HG02870 (cell line): ENCODE data around the gene SHH.
"Not testable (repeated sequence)": the region's sequence is repeated elsewhere in the genome, so short reads cannot be mapped to it uniquely, and the experiment has no call there.

Source experiments
- ATAC-seq: cut with Tn5 transposase; IDR thresholded peaks from one replicate; pipeline ENCODE4 v1.9.1; 2021; ENCODE audit warnings: mild to moderate bottlenecking, moderate library complexity; ENCODE audit not compliant: unreplicated experiment

The SHH gene

DNA sequence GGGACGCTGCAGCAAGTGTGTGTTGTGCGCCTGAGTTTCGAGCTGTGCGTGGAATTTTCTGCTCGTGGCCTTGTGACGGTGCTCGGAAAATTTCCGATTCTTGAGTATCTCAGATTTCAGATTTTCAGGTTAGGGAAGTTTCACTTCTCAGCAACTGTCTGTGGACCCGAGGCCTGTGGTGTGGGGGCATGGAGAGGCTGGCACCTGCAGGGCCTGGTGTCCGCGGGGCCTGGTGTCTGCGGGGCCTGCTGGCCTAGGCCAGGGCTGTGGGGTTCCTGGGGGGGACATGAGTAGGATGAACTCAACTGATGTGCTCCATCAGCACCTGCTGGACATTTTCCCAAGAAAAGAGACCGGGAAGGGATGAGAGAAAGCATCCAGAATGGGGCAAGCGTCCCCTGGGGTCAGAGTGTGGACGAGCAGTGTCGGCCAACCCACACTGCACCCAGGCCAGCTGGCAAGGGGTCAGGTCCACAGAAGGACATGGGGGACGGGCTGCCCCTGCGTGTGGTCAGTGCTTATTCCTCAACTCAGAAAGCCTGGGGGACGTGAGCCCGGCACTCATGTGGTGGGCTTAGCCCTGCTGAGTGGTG lies 31.3 kb upstream of the SHH start:
- ATAC-seq = no peak

DNA sequence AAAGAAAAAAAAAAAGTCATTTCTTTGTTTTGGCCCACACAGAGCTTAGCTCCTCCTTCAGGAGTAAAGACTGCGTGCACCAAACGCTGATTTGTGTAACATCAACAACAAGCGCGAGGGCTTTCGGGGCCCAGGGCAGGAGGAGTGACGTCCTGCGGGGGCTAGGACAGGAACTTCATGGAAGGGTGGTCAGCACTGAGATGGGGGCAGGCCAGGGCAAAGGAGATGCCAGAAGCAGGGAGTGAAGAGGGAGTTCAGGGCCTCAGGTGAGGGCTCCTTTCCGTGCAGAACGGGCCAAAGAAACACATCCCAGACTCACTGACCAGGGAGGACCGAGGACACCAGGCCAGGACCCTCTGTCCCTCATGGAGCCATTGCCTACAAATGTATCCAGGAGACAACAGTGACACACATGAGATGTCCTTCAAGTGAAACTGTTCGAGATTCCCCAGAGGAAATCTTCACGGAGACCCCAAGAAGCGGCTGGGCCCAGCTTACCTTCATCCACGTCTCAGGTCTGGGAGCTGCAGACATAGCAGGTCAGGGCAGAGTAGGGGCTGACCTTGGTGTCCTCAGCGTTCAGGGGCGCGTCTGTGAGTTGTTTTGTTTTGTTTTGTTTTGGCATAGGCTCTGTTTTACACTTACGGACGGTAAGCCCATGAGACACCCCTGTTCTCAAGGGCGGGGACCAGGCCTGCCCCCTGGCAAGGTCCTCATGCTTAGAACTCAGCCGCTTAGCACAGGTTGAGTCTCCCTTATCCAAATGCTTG lies 30.4 kb upstream of the SHH start:
- no peak for ATAC-seq

DNA sequence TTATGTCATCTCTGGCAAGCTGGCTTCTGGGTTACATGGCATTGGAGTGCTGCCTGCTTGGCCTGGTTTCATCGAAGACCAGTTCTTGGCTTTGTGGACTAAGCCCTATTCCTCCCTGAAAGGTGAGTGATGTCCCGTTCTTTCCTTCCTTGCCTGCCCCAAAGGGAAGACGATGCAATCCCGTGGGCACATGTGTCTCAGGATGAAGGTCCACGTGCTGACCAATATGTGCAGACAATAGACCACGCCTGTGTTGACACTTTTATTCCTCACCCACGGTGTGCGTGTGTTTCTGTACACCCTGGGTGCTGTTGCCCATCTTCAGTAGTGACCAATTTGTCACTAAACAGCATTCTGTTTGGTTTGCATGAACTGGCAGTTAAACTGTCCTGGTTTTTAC lies 28.6 kb upstream of the SHH start:
- ATAC-seq = no peak

DNA sequence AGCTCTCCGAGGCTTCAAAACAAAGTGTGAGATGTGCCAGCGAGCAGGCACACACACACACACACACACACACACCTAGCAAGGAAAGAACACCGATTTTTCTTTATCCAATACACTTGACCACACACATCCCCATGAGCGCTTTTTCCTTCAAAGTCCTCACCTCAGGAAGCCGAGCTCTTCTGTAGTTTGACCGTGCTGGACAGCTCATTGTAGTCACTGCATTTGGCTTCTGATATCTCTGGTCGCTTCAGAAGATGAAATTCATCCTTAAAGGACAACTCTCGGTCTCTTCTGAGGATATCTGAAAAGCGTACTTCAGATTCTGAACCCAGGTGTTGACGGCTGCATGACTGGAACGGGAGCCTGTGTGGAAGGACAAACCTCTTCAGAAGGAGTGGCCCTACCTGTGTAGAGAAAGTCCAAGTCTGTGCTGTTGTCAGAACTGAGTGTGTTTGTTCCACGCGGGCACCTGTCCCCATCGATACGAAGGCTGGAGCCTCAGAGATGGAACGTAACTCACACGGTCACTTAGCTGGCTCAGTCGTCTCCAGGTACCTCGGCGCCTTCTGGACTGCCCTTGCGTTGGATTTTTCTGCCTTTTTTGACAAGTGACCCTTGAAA lies 28.1 kb upstream of the SHH start:
- no peak for ATAC-seq

DNA sequence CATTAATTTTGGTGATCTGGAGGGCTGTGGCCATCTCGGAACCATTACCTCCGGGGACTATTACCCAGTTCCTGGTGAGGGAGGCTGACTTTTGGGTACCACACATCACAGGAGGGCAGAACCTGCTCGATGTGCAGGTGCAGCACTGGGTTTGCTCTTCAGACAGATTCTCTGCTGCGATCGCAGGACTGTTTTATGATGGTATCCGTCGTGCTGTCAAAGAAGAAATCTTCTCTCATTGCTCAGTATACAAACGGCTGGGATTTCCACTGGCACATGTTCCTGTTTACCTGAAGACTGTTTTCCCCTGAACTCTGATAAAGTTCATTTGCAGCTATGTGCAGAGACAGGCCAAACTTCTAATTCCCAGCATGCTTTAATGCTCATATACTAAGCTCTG lies 27.2 kb upstream of the SHH start:
- ATAC-seq = no peak

DNA sequence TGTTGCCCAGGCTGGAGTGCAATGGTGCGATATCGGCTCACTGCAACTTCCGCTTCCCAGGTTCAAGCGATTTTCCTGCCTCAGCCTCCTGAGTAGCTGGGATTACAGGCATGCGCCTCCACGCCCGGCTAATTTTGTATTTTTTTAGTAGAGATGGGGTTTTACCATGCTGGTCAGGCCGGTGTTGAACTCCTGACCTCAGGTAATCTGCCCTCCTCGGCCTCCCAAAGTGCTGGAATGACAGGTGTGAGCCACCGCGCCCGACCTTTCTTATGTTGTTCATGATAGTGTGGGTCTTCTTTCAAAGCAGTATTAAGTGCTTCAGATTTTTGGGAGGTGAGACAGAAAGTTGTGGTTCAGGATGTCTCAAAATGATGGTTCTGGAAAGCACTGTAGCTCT lies 26.0 kb upstream of the SHH start:
- ATAC-seq = not testable (repeated sequence)

DNA sequence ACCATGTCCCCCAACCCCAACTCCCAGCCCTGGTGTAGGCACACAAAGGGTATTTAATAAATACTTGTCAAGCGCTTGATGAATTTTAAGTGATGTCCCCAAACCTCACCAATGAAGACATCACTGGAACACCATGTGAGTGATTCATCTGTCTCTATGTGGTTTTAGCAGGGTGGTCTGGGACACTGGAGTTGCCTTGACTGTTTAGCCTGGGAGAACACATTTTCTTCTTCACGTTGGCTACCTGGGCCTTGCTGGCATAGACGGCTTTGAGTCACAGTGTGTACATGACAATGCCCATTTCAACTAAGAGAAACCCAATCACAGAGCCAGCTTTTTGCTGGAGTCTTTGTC lies 24.8 kb upstream of the SHH start:
- no peak for ATAC-seq

DNA sequence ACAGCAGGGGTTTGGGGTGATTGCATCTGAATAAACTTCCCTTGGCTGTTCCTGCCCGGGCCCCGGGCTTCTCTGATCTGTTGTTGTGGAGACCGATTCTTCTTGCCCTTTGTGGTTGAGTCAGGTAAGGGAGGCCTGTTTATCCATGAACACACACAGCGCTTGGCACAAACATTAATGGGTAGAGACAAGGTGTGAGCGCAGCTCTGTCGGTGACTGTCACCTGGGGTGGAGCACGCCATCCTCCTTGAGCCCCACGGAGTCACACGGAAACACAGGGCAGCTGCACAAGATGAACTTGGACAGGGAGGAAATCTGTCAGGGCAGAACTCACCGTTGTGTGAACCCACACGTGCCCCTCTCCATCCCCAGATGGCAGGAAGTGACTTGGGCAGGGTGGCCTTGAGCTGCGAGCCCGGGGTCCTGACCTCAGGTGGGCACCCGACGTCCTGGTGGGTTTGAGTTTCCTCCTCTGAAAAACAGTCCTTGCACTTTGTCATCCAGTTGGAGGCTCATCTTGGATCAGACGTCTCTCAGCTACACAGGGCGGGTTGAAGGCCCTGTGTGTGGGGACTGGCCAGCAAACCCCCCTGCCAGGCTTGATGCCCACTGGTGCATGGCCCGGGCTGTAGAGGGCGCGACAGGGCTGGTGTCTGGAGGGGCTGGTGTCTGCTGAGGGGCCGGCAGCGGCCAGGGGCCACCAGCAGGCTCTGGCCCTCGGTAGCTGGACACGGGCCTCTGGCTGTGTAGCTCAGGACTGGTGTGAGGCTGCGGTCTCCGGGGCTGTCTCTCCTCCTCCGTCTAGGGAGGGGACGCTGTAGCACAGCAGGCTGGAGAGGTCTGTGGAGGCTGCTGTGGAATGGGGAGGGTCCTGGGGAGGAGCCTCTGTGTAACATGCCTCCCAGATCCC lies 24.2 kb upstream of the SHH start:
- ATAC-seq = no peak

DNA sequence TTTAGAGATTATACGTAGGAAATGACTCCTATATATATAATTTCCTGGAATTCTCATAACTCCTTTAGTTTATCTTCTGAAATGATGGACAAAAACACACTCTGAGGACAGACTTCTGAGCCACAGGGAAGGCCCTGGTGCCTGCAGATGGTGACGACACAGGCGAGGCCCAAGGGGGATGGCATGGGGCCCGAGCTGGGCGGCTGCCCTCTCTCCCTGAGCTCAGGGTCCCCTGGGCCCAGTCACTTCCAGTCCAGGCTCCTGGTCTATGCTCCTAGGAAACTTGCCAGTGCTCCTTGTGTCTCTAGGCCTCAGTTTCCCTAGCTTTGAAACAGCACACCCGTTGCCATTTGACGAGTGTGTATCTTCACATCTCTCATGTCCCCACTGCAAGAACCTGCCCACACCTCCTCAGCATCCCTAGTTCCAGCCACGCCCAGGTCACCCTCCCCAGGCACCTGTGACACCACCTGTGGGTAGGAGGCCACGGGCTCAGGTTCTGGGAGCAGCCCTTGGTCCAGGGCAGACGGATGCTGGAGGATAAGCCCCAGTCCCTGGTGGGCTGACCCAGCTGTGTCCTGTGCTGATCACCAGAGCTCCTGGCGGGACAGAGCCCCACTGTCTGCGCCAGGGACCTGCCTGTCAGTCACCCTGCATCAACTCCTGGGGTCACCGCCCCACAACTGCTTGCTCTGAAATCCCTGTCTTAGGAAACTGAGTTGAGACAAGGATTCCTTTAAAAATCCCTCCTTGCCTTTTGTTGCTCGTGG lies 23.4 kb upstream of the SHH start:
- no peak for ATAC-seq

DNA sequence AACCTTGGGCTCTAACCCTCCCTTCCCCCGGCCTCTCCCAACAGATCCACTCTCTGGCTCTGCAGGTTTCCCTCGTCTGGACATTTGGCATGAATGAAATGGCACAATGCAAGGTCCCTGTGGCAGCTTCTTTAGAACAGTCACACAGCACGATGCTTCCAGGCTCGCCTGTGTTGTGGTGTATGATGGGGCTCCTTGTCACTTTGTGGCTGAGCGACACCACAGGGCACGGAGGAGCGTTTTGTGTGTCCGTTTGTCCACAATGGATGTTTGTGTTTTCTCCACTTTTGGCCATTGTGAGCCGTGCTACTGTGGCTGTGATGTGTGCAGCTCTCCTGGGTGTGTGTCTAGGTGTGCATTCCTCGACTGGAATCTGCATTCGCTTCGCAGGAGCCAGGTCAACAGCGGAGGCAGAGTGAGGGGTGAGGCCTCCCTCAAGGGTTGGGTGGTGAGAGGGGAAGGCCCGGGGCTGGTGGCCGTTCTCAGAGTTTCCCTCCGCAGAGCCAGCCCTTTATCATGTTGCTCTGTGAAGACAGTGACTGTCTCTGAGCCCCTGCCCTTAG lies 22.3 kb upstream of the SHH start:
- no peak for ATAC-seq

DNA sequence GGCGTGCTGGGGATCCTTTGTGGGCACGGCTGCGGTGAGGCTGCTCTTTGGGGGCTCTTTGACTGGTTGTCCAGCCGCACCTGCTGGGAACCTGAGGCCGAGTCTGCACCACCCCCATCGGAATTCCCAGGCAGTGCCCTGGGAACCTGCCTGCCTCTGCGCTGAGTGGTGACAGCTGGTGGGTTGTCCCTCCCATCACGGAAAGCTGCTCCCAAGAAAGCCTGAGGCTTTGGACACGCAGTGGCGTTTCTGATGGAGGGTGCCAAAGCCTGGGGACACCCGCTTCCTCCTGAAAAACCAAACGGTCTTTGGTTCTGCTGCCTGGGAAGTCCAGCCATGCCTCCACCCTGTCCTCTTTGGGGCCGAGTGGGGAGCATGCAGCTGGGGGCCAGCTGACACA lies 21.4 kb upstream of the SHH start:
- ATAC-seq = no peak

DNA sequence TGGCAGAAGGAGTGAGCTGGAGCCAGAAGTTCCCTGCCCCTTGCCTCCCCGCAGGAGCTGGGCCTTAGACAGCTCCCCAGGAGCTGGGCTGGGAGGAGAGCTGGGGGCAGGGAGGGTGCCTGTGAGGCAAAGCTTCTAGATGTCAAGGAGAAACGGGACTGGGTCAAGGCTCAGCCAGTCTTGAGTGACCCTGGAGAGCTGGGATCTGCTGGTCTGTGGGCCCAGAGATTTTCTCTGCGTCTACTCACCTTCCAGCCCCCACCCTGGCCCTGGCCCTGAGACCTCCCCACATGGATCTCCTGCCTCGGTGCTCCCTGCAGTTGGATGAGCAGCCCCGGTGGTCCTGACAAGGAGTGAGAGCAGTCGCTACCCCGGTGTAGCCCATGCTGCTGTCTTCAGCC lies 20.3 kb upstream of the SHH start:
- no peak for ATAC-seq

DNA sequence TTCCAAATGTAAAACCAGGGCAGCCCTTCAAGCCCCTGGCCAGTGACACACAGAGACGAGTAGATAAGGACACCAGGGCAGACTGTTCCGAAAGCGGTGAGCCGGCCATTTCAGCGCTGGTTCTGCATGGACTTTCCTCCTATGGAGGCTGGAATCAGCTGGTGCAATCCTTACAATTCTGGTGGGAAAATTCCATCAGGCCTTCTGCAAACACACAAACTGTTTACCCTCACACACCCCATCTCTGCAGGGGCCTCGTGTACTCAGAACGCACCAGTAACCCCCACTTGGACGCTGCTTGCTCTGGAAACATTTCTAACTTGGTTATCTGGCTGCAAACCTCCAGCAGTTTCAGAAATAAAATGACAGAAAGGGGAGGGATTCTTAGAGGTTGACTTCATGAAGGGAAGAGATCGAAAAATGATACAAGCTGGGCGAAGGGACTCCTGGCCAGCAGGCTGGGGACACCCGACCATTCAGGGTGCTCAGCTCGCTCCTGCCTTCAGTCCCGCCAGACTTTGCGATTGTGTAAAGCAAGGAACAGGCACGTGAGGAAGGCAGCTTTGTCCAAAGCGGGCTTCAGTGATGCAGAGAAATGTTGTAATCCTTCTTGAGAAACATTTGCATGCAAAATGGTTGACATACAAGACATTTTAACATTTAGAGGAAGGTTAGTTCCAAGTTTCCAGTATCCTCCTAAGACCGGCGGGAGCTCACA lies 19.7 kb upstream of the SHH start:
- no peak for ATAC-seq

DNA sequence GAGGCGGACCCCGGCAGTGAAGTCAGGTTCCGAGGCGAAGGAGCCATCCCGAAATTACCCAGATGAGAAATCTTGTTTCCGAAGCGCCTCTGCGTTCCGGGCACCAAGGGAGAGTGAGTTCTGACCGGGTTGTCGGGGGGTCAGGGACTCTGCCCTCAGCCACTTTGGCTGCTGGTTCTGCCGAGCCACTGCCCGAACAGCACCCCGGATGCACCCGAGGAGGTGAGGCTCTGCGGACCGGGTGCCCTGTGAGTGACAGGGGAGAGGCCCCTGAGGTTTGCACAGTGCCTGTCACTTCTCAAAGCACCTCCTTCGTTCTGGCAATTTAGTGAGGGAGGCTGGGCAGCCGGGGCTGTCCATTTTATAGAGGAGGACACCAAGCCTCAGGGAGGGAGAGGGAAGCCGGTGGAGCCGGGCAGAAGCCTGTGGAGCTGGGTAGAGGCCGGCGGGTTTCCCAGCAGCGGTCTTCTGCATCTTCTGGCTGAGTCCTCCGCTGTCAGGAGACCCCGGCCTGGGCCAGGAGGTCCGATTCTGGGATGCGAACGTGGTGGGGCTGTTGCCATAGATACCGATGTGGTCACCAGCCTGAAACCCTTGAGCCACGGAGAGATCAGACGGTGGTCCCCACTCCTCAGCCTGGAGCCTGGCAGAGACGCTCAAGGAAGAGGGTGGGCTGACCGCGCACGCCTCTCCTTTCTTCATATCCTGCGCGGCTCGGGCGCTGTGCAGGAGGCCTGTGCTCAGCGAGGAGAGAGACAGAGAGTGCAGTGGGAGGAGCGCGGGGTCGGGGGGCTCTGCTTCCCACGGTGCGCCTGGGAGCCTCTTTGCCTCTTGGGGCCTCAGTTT lies 18.9 kb upstream of the SHH start:
- no peak for ATAC-seq

DNA sequence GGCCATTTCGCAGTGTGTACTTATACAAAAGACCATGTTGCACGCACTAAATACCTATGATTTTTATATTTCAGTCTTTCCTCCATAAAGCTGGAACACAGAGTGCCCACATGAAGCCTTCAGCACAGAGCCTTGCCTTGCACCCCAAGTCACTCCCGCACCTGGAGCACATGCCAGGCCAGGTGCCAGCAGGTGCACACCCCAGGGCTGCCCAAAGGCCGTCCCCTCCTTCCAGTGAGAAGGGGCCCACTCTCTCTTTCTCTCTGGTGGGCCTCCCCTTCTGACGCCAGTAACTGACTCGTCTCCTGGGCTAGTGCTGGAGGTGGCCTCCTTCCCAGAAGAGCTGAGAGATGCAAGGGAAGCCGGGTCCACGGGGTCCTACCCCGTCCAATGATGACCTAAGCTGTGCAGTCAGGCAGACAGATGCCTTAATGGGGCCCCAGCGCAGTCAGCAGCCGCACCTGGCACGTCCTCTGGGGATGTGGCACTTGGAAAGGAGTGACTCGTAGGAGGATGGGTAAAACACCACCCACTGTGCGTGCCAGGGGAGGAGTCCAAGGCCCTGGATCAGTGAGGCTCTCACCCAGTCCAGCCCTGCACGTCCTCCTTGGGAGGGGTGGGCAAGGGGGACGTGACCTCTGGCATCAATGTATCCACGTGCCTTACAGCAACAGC lies 17.7 kb upstream of the SHH start:
- ATAC-seq = no peak

DNA sequence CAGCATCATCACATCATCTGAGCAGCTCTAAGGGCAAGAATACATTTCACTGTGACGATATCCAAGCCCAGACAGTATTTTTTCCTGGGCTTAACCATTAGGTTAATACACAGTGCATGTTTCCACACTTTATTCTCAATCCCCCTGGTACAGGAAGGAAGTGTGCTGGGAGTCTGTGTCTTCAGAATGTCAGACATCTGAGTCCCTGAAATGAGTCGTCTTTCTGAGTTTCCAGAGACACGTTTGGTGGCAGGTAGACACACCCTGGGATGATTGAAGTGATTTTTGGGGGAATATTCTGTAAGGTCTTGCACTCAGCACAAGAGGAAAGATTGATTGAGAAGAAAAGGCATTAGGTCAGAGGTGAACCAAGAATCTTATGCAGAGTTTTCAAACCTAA lies 13.1 kb upstream of the SHH start:
- no peak for ATAC-seq

DNA sequence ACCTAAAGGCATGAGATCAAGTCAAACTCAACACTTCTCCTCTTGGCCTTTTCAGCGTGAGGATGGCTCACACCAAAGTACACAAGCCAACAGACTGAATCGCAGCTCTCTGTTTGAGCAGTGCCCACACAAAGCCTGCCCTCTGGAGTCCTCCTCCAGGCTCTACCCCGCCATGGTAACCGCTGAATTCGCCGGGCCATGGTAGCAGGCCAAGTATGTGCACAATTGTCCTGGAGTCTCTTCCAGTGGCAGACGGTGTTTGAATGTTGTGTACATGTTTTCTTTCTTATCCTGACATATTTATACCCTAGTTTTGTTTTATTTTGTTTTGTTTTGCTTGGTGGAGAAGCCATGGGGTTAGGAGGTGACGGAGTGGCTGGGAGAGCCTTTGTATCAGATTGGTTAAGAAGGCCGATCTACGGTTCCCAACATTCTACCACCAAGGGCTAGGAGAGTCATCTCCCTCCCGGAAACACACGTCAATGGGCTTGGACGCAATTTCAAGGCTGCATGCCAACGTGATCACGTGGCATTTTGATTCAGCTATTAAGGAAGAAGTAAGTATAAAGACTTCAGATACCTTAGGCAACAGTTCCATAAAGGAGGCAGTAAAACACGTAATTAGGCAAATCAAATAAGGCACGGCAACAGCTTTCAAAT lies 12.1 kb upstream of the SHH start:
- no peak for ATAC-seq

DNA sequence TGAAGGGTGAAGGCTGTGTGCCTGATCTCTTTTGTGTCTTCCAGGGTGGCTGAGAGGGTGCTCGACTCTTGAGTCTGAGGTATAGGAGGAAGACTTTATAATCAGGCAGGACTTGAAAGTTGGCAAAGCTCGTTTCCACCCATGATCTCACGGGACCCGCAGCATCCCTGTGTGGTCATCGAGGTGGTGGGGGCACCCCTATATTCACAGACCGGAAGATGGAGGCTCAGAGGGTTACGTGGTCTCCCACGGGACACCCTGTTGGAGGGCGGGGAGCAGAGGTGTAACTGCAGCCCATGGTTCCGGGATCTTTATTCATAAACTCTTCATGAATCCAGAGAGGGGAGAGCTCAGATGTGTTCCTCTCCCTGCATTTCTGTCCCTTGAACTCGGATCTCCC lies 9.6 kb upstream of the SHH start:
- ATAC-seq = no peak
